Thyroid gland (tissue), 4 donors: ENCODE measurements around the gene CCR2. TPM values are rescaled to one million over a fixed set of nuclear protein-coding genes. Genes with fewer than 3 reads are reported as not detected.
"Not testable (repeated sequence)": the region's sequence is repeated elsewhere in the genome, so short reads cannot be mapped to it uniquely, and the experiment has no call there.

Experiments
- DNase-seq, 2 donors: peaks; one replicate each; pipeline ENCODE4 v3.0.0-alpha.2; 2019
- H3K27ac ChIP-seq, 3 donors: fragments of 200-600 bp; sonication (generic); 1 replicate in 2 of 3; 2 replicates in 1 of 3; pipeline ENCODE4 v1.5.1; 2016 to 2019; ENCODE audit warnings: mild to moderate bottlenecking in 1 of 3, moderate library complexity in 1 of 3
- H3K27me3 ChIP-seq: fragments of 200-600 bp; sonication (generic); one replicate; pipeline ENCODE4 v1.5.1; 2019
- H3K36me3 ChIP-seq, 2 donors: fragments of 200-600 bp; sonication (generic); one replicate each; pipeline ENCODE4 v1.5.1; 2016 to 2019
- H3K4me1 ChIP-seq, 2 donors: fragments of 200-600 bp; sonication (generic); one replicate each; pipeline ENCODE4 v1.5.1; 2017 to 2019
- H3K4me3 ChIP-seq, 3 donors: fragments of 200-600 bp; sonication (generic); replicated peaks in 1 of 3; 1 replicate in 2 of 3; 2 replicates in 1 of 3; pipeline ENCODE4 v1.5.1; 2016; ENCODE audit warnings: mild to moderate bottlenecking in 1 of 3
- H3K9me3 ChIP-seq: fragments of 200-600 bp; sonication (generic); one replicate; pipeline ENCODE4 v1.5.1; 2017
- CTCF ChIP-seq, 6 experiments: fragments of 200-600 bp in 3 of 6; fragments of 450-650 bp in 3 of 6; sonication (generic) in 3 of 6; IDR thresholded peaks; one replicate each; pipeline ENCODE4 v1.5.1; 2016 to 2019; ENCODE audit warnings: antibody characterized with exemption in 6 of 6, mild to moderate bottlenecking in 2 of 6, inconsistent platforms in 1 of 6, moderate library complexity in 1 of 6
- POLR2A ChIP-seq, 2 donors: fragments of 450-650 bp; IDR thresholded peaks; one replicate each; pipeline ENCODE4 v1.6.1; 2017; ENCODE audit warnings: antibody characterized with exemption in 2 of 2, mild to moderate bottlenecking in 2 of 2, moderate library complexity in 1 of 2
- WGBS, 2 donors: methylation state at CpG; one replicate each; pipeline ENCODE4 v1.1.5; 2017; 5-methylcytosine and 5-hydroxymethylcytosine counted together
- intact Hi-C: fragments of 100-400 bp; cut with DNase I; formaldehyde crosslinking; loops from one replicate; pipeline ENCODE4 v1.15.1; 2023
- total RNA-seq, 4 donors: library from RNA; depleted of rRNA; stranded (reverse); fragments of >200 nt; gene quantifications; one replicate each; pipeline ENCODE4 v1.2.3, GENCODE V29; 2016

Gene CCR2
- total RNA-seq, 4 donors from 2014 or later = 0.89 to 4.4 (median 1.8) TPM

- H3K4me3 ChIP-seq = no peak overlapping the region
- DNase-seq = no peak
- 84 to 90% methylated on average over 5 of the region's 5 CpGs for WGBS, 2 donors
- no peaks in the 10 kb centered on the region for H3K27me3 ChIP-seq
- no peak overlapping the region for H3K27ac ChIP-seq
- no peak for TF ChIP-seq CTCF (IDR thresholded peaks at IDR 0.05)
- TF ChIP-seq POLR2A (IDR thresholded peaks at IDR 0.05) = no peak
- H3K9me3 ChIP-seq = no peaks in the 10 kb centered on the region
- intact Hi-C loops = no loop called here
- peaks cover 25 to 31% of the 10 kb centered on the region in 2 donors for H3K4me1 ChIP-seq
- H3K36me3 ChIP-seq = no peaks in the 10 kb centered on the region
Observed at GRCh38 chr3:46400846-46401245, 46.9 kb downstream of the CCR2 start.

GRCh38 chr3:46401579-46401978 lies 47.7 kb downstream of the CCR2 start:
- no peak for DNase-seq
- Histone ChIP-seq H3K4me1 (peaks cover 26 to 30% of the 10 kb centered on the region in 2 donors), H3K27me3 (no peaks in the 10 kb centered on the region), H3K27ac (no peak overlapping the region), H3K4me3 (no peak overlapping the region), H3K36me3 (no peaks in the 10 kb centered on the region), H3K9me3 (no peaks in the 10 kb centered on the region)
- 86 to 93% methylated on average over 2 of the region's 2 CpGs for WGBS, 2 donors
- intact Hi-C loops = no loop called here
- TF ChIP-seq POLR2A (IDR thresholded peaks at IDR 0.05) = no peak
- TF ChIP-seq CTCF (IDR thresholded peaks at IDR 0.05) = no peak

GRCh38 chr3:46402902-46403301 lies 49.0 kb downstream of the CCR2 start:
- H3K27ac ChIP-seq, H3K9me3 ChIP-seq, DNase-seq, H3K4me3 ChIP-seq, intact Hi-C loops, H3K27me3 ChIP-seq, H3K36me3 ChIP-seq: not testable (repeated sequence)
- 94% methylated on average over 4 of the region's 4 CpGs for WGBS, 2 donors
- H3K4me1 ChIP-seq = peaks cover 15 to 26% of the 10 kb centered on the region in 2 donors

- intact Hi-C loops = no loop called here
- no peak for TF ChIP-seq CTCF (IDR thresholded peaks at IDR 0.05)
- no peak for TF ChIP-seq POLR2A (IDR thresholded peaks at IDR 0.05)
- no peaks in the 10 kb centered on the region for H3K27me3 ChIP-seq
- WGBS, 2 donors = 17 to 23% methylated on average over 11 of the region's 11 CpGs
- no peak overlapping the region for H3K4me3 ChIP-seq
- H3K36me3 ChIP-seq = no peaks in the 10 kb centered on the region
- H3K27ac ChIP-seq = peak overlapping the region; percentile 18 to 67 (median 38)
- no peaks in the 10 kb centered on the region for H3K9me3 ChIP-seq
- peak; percentile 55 to 58 for DNase-seq
- H3K4me1 ChIP-seq = peaks cover 15 to 26% of the 10 kb centered on the region in 2 donors
Observed at GRCh38 chr3:46405301-46406019, 51.5 kb downstream of the CCR2 start.

DNA sequence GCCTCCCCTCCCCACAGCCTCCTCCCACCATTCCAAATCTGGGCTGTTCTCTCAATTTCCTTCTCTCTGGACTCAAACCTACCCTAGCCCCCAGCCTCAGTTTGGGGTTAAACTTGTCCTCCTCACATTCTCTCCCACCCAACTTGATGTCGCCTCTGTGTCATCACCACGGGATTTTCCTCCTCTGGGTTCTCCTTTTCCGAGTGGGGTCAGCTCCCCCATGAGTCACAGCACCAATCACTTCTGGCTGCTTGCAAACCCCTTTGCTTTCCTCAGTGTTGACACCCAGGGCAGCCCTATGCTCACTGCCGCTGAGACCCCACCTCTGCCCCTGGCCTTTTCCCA lies 52.5 kb downstream of the CCR2 start:
- Histone ChIP-seq H3K9me3 (no peaks in the 10 kb centered on the region), H3K4me1 (peaks cover 15 to 26% of the 10 kb centered on the region in 2 donors), H3K4me3 (no peak overlapping the region), H3K27ac (peak overlapping the region in 2 of 3 donors; percentile 38 to 67), H3K27me3 (no peaks in the 10 kb centered on the region), H3K36me3 (no peaks in the 10 kb centered on the region)
- DNase-seq = peak in 1 of 2 donors; percentile 7
- TF ChIP-seq POLR2A (IDR thresholded peaks at IDR 0.05) (no peak), CTCF (IDR thresholded peaks at IDR 0.05) (no peak)
- WGBS, 2 donors = 77 to 84% methylated on average over 4 of the region's 4 CpGs
- intact Hi-C loops = no loop called here
